ENCODE measurements around the gene ESPNL. TPM values are rescaled to one million over a fixed set of nuclear protein-coding genes. Genes with fewer than 3 reads are reported as not detected.

ESPNL gene
- total RNA-seq, 1 donor from 2014 or later, result not detected

- Mint-ChIP-seq H3K27me3 (ENCODE audit: unreplicated experiment) (no peaks in the 10 kb centered on the region), H3K4me1 (ENCODE audit: unreplicated experiment) (peaks cover 6% of the 10 kb centered on the region), H3K4me3 (ENCODE audit: unreplicated experiment) (no peak overlapping the region), H3K27ac (ENCODE audit: unreplicated experiment) (no peak overlapping the region), H3K9me3 (ENCODE audit: unreplicated experiment) (no peaks in the 10 kb centered on the region), H3K36me3 (ENCODE audit: unreplicated experiment) (peaks cover 9% of the 10 kb centered on the region)
- peak; percentile 80 for DNase-seq (ENCODE audit: extremely low spot score, unreplicated experiment)
- TF ChIP-seq CTCF (IDR thresholded peaks at IDR 0.05), result no peak
Measured at GRCh38 chr2:238094438-238095022, 5.6 kb upstream of the ESPNL start.

- Mint-ChIP-seq H3K27me3 (ENCODE audit: unreplicated experiment) (no peaks in the 10 kb centered on the region), H3K4me1 (ENCODE audit: unreplicated experiment) (peaks cover 6% of the 10 kb centered on the region), H3K4me3 (ENCODE audit: unreplicated experiment) (no peak overlapping the region), H3K36me3 (ENCODE audit: unreplicated experiment) (peaks cover 9% of the 10 kb centered on the region), H3K9me3 (ENCODE audit: unreplicated experiment) (no peaks in the 10 kb centered on the region), H3K27ac (ENCODE audit: unreplicated experiment) (no peak overlapping the region)
- no peak for DNase-seq (ENCODE audit: extremely low spot score, unreplicated experiment)
- no peak for TF ChIP-seq CTCF (IDR thresholded peaks at IDR 0.05)
Measured at GRCh38 chr2:238095143-238095542, 5.0 kb upstream of the ESPNL start.

- DNase-seq (ENCODE audit: extremely low spot score, unreplicated experiment), result peak; percentile 84
- Mint-ChIP-seq H3K27ac (ENCODE audit: unreplicated experiment) (no peak overlapping the region), H3K4me1 (ENCODE audit: unreplicated experiment) (peaks cover 6% of the 10 kb centered on the region), H3K36me3 (ENCODE audit: unreplicated experiment) (peaks cover 3% of the 10 kb centered on the region), H3K9me3 (ENCODE audit: unreplicated experiment) (no peaks in the 10 kb centered on the region), H3K27me3 (ENCODE audit: unreplicated experiment) (no peaks in the 10 kb centered on the region), H3K4me3 (ENCODE audit: unreplicated experiment) (no peak overlapping the region)
- no peak for TF ChIP-seq CTCF (IDR thresholded peaks at IDR 0.05)
Measured at GRCh38 chr2:238096311-238097011, 3.7 kb upstream of the ESPNL start.

GRCh38 chr2:238097201-238097987 lies 2.7 kb upstream of the ESPNL start:
- Mint-ChIP-seq H3K27ac (ENCODE audit: unreplicated experiment) (no peak overlapping the region), H3K4me3 (ENCODE audit: unreplicated experiment) (no peak overlapping the region), H3K4me1 (ENCODE audit: unreplicated experiment) (peaks cover 6% of the 10 kb centered on the region), H3K36me3 (ENCODE audit: unreplicated experiment) (peaks cover 3% of the 10 kb centered on the region), H3K27me3 (ENCODE audit: unreplicated experiment) (no peaks in the 10 kb centered on the region), H3K9me3 (ENCODE audit: unreplicated experiment) (no peaks in the 10 kb centered on the region)
- no peak for TF ChIP-seq CTCF (IDR thresholded peaks at IDR 0.05)
- peak; percentile 81 for DNase-seq (ENCODE audit: extremely low spot score, unreplicated experiment)
